ENCODE data around the gene STXBP3.
"Not testable (repeated sequence)": the region's sequence is repeated elsewhere in the genome, so short reads cannot be mapped to it uniquely, and the experiment has no call there.

The STXBP3 gene, protein sequence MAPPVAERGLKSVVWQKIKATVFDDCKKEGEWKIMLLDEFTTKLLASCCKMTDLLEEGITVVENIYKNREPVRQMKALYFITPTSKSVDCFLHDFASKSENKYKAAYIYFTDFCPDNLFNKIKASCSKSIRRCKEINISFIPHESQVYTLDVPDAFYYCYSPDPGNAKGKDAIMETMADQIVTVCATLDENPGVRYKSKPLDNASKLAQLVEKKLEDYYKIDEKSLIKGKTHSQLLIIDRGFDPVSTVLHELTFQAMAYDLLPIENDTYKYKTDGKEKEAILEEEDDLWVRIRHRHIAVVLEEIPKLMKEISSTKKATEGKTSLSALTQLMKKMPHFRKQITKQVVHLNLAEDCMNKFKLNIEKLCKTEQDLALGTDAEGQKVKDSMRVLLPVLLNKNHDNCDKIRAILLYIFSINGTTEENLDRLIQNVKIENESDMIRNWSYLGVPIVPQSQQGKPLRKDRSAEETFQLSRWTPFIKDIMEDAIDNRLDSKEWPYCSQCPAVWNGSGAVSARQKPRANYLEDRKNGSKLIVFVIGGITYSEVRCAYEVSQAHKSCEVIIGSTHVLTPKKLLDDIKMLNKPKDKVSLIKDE

DNA sequence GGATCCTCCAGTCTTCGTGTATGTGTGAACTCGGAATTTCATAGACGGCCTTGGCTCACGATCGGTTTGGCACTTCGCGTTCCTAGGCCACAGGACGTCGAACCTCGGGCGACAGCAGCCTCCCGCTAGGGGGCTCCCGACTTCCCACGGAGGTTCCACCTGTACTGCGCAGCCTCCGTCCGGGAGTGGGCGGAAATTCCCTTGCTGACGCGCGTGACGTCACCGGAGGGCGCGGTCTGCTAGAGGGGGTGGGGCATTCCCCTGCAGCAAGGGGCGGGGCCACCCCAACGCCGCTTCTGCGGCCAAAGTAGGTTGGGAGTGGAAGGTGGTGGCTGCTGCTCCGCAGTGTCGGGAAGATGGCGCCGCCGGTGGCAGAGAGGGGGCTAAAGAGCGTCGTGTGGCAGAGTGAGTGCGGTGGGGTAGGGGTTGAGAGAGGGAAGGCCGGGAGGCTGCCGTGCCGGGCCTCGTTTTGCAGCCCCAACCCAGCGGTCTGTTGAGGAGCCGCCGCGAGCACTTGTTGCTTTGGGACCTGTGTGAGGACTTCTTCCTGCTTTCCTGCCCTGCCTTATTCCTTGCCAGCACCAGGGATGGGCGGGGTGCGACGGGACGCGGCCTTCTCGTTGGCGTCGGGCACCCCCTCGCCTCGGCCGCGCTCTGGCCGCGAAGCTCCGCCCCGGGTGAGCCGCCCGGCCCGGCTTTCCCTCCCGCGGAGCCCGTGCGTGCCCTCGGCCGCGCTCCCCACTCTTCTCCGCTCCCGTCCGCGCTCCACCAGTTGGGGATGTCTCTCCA is at the start of gene STXBP3:
Gene STXBP3, plus strand, starts transcription at position 293 of the 789 bp plus-strand sequence. Its CDS starts 64 bp downstream, at position 357.
- DNase-seq: peak; percentile 96

DNA sequence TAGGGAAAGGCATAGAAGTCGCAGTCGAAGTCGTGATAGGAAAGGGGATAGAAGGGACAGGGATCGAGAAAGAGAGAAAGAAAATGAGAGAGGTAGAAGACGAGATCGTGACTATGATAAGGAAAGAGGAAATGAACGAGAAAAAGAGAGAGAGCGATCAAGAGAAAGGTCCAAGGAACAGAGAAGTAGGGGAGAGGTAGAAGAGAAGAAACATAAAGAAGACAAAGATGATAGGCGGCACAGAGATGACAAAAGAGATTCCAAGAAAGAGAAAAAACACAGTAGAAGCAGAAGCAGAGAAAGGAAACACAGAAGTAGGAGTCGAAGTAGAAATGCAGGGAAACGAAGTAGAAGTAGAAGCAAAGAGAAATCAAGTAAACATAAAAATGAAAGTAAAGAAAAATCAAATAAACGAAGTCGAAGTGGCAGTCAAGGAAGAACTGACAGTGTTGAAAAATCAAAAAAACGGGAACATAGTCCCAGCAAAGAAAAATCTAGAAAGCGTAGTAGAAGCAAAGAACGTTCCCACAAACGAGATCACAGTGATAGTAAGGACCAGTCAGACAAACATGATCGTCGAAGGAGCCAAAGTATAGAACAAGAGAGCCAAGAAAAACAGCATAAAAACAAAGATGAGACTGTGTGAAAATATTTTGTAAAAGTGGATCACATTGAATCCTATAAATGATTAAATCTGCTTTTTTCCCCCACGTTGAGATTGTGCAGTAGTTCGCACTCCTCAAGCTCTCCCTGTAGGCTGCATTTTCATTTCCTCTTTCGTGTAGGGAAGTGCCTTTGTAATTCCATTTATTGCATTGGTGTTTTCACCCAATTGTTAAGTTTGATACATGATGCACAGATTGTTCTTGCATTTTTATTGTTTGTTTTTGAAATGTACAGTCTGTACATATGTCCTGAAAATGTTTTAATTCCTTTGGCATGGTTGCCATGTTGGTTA is 46.8 kb upstream of the STXBP3 start:
- no peak for DNase-seq

DNA sequence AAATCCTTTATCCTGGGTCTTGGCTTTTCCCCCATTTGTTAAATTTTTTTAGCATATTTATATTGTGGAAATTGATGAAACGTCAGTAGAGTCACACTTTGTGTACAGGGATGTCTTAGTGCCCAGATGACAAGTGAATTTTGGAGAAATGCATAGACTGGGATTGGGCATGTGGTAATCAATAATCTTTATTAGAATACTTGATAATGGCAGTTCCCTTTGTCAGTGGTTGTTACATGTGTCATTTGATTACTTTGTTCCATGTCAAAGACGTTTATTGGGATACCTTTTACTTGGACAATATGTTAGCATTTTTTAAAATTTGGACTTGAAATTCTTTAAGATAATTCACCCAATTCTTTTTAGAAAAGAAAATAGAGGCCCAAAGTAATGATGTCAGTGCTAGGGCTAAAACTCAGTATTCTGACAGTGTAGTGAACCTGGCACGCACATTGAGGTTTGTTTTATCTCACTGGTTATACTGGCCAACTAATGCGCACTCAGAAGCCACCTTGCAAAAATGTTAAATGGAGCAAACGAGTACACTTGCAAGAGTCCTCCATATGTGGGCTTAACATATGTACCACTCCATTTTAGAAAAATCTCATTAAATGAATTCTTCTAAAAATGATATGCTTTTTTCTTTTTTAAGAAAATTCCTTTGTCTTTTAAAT is 45.2 kb upstream of the STXBP3 start:
- DNase-seq: no peak

DNA sequence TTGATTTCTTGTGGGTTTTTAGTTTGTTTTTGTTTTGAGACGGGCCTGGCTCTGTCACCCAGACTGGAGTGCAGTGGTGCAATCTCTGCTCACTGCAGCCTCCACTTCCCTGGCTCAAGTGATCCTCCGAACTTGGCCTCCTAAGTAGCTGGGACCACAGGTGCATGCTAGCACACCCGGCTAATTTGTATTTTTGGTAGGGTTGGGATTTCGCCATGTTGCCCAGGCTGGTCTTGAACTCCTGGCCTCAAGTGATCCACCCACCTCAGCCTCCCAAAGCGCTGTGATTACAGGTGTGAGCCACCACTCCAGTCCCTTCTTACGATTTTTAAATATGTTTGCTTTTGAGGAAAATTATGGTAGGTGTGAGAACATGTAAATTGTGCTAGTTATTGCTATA is 44.4 kb upstream of the STXBP3 start:
- not testable (repeated sequence) for DNase-seq

DNA sequence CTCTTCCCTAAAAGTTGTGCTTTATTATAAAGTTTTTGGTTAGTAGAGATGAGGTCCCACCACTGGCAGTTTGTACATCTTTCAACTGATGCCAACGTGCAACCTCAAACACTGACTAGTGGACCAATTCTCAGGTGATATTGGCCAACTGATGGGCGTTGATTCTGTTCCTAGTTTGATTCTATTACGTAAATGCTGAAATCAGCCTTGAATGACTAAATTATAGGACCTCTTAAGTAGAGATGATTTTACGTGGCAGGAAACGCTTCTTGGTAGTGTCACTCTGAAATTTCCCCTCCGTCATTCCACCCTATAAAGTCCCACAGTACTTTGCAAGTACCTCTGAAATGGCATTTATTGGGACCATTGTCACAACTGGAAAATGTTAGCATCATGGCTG is 42.5 kb upstream of the STXBP3 start:
- DNase-seq: no peak

DNA sequence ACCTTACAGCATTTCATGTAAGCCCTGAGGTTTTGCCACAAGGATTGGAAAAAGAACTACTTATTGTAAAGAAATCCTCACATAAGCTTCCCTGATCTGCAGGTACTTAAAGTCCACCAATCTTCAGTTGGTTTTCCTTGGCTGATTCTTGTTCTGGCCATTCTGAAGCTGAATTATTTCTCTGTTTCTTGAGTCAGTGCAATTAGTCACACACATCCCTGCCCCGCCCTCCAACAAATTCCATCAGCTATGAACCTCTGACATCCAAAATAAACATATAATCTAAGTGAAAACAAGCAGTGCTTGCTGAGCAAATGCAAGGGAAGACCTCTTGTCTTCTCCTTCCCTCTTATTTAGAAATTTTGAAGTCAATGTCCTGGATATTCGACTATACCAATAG is 42.0 kb upstream of the STXBP3 start:
- no peak for DNase-seq

DNA sequence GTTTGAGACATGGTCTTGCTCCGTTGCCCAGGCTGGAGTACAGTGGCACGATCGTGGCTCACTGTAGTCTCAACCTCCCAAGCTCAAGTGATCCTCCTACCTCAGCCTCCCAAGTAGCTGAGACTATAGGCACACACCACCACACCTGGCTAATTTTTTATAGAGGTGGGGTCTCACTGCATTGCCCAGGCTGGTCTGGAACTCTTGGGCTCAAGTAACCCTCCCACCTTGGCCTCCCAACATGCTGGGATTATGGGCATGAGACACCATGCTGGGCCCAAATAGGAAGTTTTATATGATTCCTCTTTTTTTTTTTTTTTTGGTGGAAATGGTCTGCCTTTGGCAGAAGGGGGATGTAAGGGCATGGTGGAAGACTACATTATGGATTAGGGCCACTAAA is 39.8 kb upstream of the STXBP3 start:
- no peak for DNase-seq

DNA sequence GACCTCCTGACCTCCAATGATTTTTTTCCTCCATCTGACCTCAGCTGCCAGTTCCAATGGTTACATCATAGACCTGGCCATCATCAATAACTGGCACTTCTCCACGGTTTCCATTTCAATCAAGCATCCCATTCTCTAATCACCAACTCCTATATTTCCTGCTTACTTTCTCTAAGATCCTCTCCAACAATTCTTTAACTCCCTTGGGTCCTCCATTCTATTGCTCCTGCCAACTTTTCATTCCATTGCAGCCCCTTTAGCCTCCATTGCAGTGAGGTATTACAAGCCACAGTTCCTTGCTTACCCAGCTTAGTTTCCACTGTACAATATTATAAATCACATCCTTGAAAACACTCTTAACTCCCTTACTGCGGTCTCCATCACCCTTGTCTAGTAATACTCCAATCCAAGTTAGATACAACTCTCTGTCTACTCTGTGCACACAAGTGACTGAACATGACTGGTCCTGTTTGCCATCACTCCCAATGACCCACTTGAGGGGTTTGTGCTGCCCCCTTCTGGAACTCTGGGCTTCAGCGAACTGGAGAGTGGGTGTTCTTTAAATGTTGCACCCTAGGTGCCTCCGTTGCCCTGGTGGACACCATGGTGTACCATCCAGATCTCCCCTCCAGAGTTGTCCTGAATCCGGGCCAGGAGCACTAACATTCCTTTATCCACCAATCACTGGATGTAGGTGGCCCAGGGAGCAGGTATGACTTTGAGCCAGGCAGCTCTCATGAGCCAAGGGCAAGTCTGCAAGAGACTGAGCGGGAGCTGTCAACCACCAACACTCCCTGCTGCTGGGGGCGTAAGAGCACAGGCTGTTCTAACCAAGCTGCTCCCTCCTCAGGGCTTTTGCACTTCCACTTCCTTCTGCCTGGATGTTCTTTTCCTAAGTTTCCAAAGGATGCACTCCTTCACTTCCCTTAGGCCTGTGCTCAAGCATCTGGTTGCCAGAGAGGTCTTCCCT is 37.5 kb upstream of the STXBP3 start:
- no peak for DNase-seq

DNA sequence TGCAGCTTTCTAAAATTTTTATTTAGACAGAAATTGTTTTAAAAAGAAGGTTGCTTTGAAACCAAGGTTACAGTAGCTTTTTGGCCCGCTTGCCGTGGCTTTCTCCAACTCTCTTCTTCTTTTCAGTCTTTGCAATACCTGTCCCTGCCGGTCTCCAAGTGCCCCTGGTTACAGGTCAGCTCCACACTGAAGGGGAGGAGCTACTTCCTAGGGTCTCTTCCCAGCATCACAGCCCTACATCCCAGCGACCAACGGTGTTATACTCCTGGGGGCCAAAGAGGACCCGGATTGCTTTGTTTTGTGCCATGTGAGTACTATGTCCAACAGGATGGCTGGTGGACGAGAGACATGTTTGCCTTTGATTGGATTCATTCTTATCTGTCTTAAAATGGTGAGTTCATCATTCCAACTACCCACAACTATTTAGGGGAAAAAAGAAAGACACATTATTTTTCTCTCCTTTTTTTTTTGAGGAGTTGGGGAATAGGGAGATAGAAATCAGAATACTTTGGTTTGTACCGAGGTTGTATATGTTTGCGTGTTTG is 33.8 kb upstream of the STXBP3 start, which contains the start of gene FNDC7:
Gene FNDC7, plus strand, starts transcription at position 303 of the 545 bp plus-strand sequence. Its CDS starts 26 bp downstream, at position 329.
- DNase-seq: no peak

DNA sequence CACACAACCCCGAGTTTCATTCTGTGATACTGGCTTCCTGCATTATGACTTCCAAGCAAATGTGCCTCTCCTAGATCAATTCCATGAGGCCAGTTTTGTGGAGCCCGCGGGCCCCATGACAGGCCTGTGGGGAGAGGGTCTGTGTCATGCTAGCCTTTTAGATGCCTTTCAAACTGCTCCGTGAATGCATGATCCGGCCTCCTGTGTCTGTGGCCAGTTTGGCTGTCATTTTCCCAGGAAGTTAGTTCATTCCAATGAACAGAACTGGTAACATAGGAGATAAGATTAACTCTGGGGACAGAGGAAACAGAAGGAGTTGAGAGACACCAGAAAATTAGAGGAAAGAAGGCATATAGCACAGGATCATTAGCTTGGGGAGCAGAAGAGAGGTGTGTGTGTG is 30.5 kb upstream of the STXBP3 start:
- no peak for DNase-seq

DNA sequence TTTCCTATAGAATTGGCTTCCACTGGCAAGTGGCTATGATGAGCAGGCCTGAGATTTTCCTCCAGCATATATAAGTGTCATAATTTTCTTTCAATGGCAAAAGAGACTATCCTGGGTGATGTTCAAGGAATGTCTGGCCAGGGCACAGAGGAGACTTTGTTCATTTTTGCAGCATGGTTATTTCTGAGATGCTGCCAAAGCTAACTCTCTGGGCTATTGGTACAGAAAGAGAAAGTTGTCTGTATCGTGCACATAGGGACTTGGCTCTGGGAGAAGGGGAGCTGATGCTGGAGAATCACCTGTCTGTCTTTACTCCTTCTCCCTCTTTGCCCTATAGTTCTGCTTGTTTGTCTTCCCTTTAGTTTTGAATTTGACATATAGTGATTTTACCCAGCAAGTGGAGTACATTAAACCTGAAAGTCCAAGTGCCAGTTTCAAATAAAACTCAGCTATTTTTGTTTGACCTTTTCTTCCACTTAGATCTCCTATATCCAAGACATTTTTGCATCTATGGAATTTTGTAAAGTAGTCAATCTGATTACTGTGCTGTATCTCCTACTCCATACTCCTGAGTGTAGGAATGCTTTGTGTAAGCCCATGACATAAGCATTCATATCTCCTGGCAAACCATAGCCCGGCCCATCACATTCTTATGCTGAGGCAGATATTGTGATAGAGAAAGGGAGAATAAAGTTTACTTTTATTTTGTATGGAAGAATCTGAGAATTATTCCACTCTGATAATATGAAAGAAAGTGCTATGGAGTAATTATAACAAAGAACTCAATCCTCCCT is 29.8 kb upstream of the STXBP3 start:
- DNase-seq: no peak

DNA sequence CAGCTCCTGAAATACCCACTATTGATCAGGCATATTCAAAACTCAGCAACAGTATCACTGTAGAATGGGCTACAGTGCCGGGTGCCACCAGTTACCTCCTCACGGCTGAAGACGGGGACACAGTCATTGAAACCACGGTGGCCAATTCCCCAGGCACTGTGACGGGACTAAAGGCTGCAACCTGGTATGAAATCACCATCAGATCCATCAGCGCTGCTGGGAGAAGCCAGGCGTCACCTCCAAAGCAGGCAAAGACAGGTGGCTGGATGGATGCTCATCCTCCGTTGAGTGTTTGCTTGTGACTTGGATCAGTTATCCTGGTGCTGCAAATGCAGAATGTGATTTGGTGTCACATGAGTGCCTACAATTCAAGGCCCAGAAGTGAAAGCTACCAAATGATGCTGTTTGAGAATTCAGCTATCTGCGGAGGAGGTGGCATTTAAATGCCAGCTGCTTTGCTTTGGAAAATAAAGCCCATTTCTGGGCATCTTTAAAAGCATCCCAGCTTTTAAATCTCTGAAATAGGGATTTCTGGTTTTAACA is 28.6 kb upstream of the STXBP3 start:
- no peak for DNase-seq

DNA sequence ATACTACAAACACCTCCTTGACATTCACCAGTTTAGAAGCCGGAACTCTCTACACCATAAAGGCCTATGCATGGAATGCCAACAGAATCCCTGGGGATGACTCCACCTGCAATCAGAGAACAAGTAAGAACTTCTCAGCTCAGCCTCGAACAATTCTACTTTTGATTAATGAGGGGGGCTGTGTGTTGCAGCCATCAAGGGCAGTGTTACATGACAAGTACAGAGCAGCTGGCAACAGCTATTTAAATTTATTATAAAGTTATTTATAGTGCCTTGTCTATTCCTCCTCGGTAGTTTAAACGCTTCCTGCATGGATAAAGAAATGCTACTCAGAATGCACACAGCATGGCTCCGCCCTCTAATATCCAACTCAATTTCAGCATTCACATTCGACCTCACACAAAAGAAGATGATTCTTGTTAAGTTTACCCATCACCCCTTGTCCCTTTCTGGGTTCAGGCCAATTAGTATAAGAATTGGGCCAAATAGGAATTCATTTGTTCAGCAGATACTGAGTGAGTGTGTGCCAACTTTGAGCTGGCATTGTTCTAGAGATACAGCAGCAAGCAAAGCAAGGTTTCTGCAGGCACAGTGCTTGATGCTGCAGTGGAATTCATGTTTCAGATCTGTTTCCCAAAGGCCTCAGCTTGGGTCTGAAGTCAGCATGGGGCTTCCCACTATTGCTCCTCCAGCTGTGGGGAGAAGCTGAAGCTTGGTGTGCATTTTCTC is 27.4 kb upstream of the STXBP3 start:
- DNase-seq: no peak

DNA sequence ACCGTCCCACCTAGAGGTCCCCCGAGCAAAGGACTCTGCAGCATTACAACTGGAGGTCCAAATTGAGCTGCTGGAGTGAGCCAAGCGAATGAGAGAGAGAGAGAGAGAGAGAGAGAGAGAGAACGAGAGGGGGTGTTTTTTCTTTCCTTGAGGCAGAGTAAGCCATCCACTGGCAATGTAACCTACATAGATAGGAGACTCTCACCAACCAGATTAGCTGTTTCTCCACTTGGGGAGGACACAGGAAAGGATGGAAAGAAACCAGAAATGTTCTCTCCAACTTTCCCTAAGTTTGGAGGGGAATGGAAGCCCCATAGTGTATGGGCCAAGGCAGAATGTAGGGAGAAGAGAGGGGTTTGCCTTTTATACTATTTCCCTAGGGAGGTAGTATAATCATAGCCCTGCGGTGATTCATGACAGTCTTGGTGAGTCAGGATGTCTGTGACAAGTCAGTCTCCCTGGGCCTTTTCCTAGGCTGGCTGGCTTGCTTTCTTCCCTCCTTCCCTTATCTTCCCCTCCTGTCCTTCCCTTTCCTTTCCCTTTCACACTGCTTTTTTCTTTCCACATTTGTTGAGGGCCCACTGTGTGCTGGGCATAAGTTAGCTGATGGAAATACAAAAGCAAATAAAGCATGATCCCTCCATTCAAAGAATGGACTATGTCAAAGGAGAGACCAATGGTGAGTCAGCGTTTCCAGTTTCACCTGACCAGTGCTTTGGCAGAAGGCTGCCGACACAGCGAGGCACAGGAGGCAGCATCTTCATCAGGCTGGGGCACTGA is 26.6 kb upstream of the STXBP3 start:
- no peak for DNase-seq

DNA sequence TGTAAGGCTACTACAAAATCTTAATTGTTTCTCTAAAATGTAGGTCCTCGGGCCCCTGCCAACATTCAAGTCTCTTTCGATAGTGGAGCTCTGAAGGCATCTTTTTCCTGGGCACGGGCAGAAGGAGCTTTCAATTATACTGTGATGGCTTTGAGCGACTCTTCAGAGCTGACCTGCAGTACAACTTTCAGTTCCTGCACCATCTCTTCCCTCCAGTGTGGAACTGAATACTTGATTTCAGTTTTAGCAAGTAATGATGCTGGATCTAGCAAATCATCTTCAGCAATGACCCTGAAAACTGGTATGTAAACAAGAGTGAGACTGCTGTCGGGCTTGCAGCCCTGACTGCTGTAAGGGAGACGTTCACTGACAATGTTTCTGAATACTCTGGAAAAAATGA is 24.2 kb upstream of the STXBP3 start:
- no peak for DNase-seq

DNA sequence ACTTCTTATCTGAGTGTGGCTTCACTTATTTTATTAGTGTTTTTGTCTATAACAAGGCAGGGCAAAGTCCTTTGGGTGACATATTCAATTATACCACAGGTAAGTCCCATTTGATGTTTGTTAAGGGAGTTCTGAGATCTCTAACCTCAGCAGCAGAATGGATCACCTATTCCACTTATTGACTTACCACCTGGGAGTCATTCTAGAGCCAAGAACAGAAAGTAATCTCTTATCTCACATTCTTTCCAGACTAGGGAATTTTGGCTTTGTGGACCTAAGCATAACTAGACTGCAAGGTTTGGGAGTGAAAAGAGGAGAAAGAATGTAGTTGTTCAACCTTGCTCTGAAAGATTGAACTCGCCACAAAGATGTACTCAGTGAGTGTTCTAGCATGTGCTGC is 20.6 kb upstream of the STXBP3 start:
- no peak for DNase-seq

DNA sequence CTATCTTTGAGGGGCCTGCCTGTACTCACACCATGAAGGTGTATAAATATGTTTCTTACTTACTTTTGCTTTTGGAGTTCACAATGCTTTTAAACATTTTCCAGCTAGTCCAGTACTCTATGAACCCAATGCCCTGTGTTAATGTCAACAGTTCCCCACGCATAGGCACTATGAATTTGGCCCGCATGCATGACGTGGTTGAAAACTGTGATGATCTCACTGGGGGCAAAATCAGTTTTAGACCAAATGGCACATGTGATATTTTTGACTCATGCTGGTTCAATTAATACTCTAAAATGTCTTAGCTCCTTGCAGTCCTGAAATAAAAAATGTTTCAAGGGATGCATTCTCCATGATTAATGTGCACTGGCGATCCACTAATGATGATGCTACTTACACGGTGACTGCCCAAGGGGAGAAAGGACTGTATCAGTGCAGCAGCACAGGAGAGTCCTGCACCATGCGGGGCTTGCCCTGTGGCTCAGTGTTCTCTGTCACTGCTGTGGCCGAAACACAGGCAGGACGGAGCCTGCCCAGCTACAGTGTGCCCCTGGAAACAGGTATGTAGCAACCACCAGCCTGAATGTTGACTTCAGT is 18.0 kb upstream of the STXBP3 start:
- DNase-seq: no peak

Data from NCI-H2227 treated with DMSO at 0.1 percent for 48 hours (cell line).